SK-N-SH (cell line): ENCODE results near the gene SERPINC1. TPM values are rescaled to one million over a fixed set of nuclear protein-coding genes. Genes with fewer than 3 reads are reported as not detected.

ENCODE experiments used
- CTCF ChIA-PET: fragments of 300-600, 350-600 bp; formaldehyde crosslinking; extraction: SDS; loops from one replicate; lab custom pipeline; 2021; lab: Yijun Ruan, JAX
- POLR2A ChIA-PET: fragments of 350-600 bp; sonication (Branson Sonifier 250); formaldehyde crosslinking; extraction: SDS; loops from one replicate; lab custom pipeline; 2020; ENCODE audit warnings: antibody characterized with exemption, inconsistent platforms; lab: Yijun Ruan, JAX
- DNase-seq: peaks from one replicate; pipeline ENCODE4 v3.0.0; 2012
- H2AFZ ChIP-seq: fragments of 200-600 bp; sonication (generic); 2 replicates; pipeline ENCODE4 v1.8.1; 2016; ENCODE audit warnings: antibody characterized with exemption, mild to moderate bottlenecking, low read depth
- H3F3A ChIP-seq: fragments of 200-600 bp; sonication (generic); replicated peaks from 2 replicates; pipeline ENCODE3; 2016; ENCODE audit warnings: antibody characterized with exemption, mild to moderate bottlenecking; ENCODE audit not compliant: insufficient read depth
- H3K27ac ChIP-seq, 2 experiments: fragments of 200-500 bp in 1 of 2; fragments of 200-600 bp in 1 of 2; sonication (Bioruptor generic) in 1 of 2; sonication (generic), shearing (Covaris generic) in 1 of 2; 2 replicates each; pipeline versions ENCODE4 v1.5.1 to v1.6.1; 2014 to 2016; ENCODE audit warnings: low read depth in 2 of 2, inconsistent platforms in 1 of 2, low read length in 1 of 2, mild to moderate bottlenecking in 1 of 2, mixed read lengths in 1 of 2
- H3K27me3 ChIP-seq: fragments of 200-600 bp; sonication (generic), shearing (Covaris generic); 2 replicates; pipeline ENCODE4 v1.6.1; 2016; ENCODE audit warnings: mixed run types; ENCODE audit not compliant: insufficient read depth
- H3K36me3 ChIP-seq, 2 experiments: fragments of 200-500 bp in 1 of 2; fragments of 200-600 bp in 1 of 2; sonication (Bioruptor generic) in 1 of 2; sonication (generic) in 1 of 2; replicated peaks in 1 of 2; 2 replicates each; pipeline versions ENCODE3 to v1.5.1; 2014 to 2016; ENCODE audit warnings: low read length in 1 of 2, mild to moderate bottlenecking in 1 of 2; ENCODE audit not compliant: insufficient read depth in 2 of 2, control insufficient read depth in 1 of 2
- H3K4me1 ChIP-seq, 2 experiments: fragments of 200-500 bp in 1 of 2; fragments of 200-600 bp in 1 of 2; sonication (Bioruptor generic) in 1 of 2; sonication (generic), shearing (Covaris generic) in 1 of 2; 2 replicates each; pipeline versions ENCODE4 v1.5.1 to v1.6.1; 2014 to 2016; ENCODE audit warnings: low read depth in 1 of 2, low read length in 1 of 2, mixed run types in 1 of 2; ENCODE audit not compliant: insufficient read depth in 2 of 2, control insufficient read depth in 1 of 2
- H3K4me2 ChIP-seq: fragments of 200-600 bp; sonication (generic), shearing (Covaris generic); 2 replicates; pipeline ENCODE4 v1.6.1; 2017; ENCODE audit warnings: mixed run types
- H3K4me3 ChIP-seq, 2 experiments: fragments of 200-500 bp in 1 of 2; fragments of 200-600 bp in 1 of 2; sonication (Bioruptor generic) in 1 of 2; sonication (generic), shearing (Covaris generic) in 1 of 2; 2 replicates each; pipeline versions ENCODE4 v1.5.1 to v1.8.1; 2014 to 2016; ENCODE audit warnings: low read depth in 2 of 2, inconsistent platforms in 1 of 2, low read length in 1 of 2, mild to moderate bottlenecking in 1 of 2, mixed read lengths in 1 of 2, moderate library complexity in 1 of 2
- H3K79me2 ChIP-seq: fragments of 200-600 bp; sonication (generic); 2 replicates; pipeline ENCODE4 v1.8.1; 2017; ENCODE audit warnings: mild to moderate bottlenecking; ENCODE audit not compliant: insufficient read depth
- H3K9ac ChIP-seq: fragments of 200-600 bp; sonication (generic); 2 replicates; pipeline ENCODE4 v1.6.1; 2017; ENCODE audit warnings: mixed run types
- H3K9me2 ChIP-seq: fragments of 200-600 bp; sonication (generic); 2 replicates; pipeline ENCODE4 v1.6.1; 2017; ENCODE audit warnings: mixed run types
- H3K9me3 ChIP-seq: fragments of 200-600 bp; sonication (generic); 2 replicates; pipeline ENCODE4 v1.6.1; 2017; ENCODE audit warnings: mixed run types, mild to moderate bottlenecking, moderate library complexity
- H4K20me1 ChIP-seq: fragments of 200-600 bp; sonication (generic); 2 replicates; pipeline ENCODE4 v1.6.1; 2017; ENCODE audit warnings: mild to moderate bottlenecking, mixed run types; ENCODE audit not compliant: insufficient read depth
- CHD2 ChIP-seq: fragments of 150-350 bp; IDR thresholded peaks from 2 replicates; pipeline ENCODE4 v1.6.1; 2018; ENCODE audit warnings: low read length; ENCODE audit not compliant: partially characterized antibody
- FOXM1 ChIP-seq: IDR thresholded peaks from 2 replicates; pipeline ENCODE4 v1.4.0; 2012; ENCODE audit warnings: low read depth, mild to moderate bottlenecking
- GABPA ChIP-seq: IDR thresholded peaks from 2 replicates; pipeline ENCODE4 v1.4.0; 2012; ENCODE audit warnings: low read depth, mild to moderate bottlenecking
- GATA2 ChIP-seq: sonication (generic); formaldehyde crosslinking; IDR thresholded peaks from 2 replicates; pipeline ENCODE4 v1.5.0; 2020; ENCODE audit warnings: mild to moderate bottlenecking, missing genetic modification reagents
- JUND ChIP-seq: IDR thresholded peaks from 2 replicates; pipeline ENCODE4 v1.4.0; 2012
- PBX3 ChIP-seq: IDR thresholded peaks from 2 replicates; pipeline ENCODE4; 2012
- RCOR1 ChIP-seq: fragments of 150-350 bp; IDR thresholded peaks from 2 replicates; pipeline ENCODE4 v1.6.1; 2017; ENCODE audit warnings: antibody characterized with exemption, low read length
- RFX5 ChIP-seq: IDR thresholded peaks from 2 replicates; pipeline ENCODE4 v1.6.1; 2012; ENCODE audit warnings: mild to moderate bottlenecking, improper control_type of control experiment, low read length
- TCF12 ChIP-seq: IDR thresholded peaks from 2 replicates; pipeline ENCODE4 v1.4.0; 2012
- TEAD4 ChIP-seq: IDR thresholded peaks from 2 replicates; pipeline ENCODE4 v1.4.0; 2012; ENCODE audit warnings: mild to moderate bottlenecking, borderline replicate concordance; ENCODE audit not compliant: insufficient read depth
- YY1 ChIP-seq: IDR thresholded peaks from 2 replicates; pipeline ENCODE4 v1.4.0; 2012; ENCODE audit warnings: low read depth, mild to moderate bottlenecking
- WGBS: methylation state at CpG from one replicate; pipeline ENCODE4 v1.1.6; 2017; ENCODE audit warnings: low lambda C conversion rate; 5-methylcytosine and 5-hydroxymethylcytosine counted together
- polyA plus RNA-seq, 3 experiments: library from polyadenylated mRNA; depleted of rRNA; stranded (reverse); fragments of >200 nt; gene quantifications; 2 replicates each; pipeline ENCODE4 v1.2.3, GENCODE V29; 2012
- TF ChIP-seq, protein P1 (sequence below): IDR thresholded peaks from 2 replicates; pipeline ENCODE4 v1.4.0; 2012; ENCODE audit warnings: low read depth, borderline replicate concordance
- TF ChIP-seq, protein P2 (sequence below): IDR thresholded peaks from 2 replicates; pipeline ENCODE4 v1.6.1; 2012; ENCODE audit warnings: mild to moderate bottlenecking, low read depth, low read length, moderate library complexity
- TF ChIP-seq, protein P3 (sequence below): fragments of 200-600 bp; sonication (generic); IDR thresholded peaks from 2 replicates; pipeline ENCODE4 v1.6.1; 2017; ENCODE audit warnings: antibody characterized with exemption, mild to moderate bottlenecking, moderate library complexity

The SERPINC1 gene
- polyA plus RNA-seq, 1 of the 3 experiments (the other 2 are of a cell fraction): 0.08 TPM

DNA sequence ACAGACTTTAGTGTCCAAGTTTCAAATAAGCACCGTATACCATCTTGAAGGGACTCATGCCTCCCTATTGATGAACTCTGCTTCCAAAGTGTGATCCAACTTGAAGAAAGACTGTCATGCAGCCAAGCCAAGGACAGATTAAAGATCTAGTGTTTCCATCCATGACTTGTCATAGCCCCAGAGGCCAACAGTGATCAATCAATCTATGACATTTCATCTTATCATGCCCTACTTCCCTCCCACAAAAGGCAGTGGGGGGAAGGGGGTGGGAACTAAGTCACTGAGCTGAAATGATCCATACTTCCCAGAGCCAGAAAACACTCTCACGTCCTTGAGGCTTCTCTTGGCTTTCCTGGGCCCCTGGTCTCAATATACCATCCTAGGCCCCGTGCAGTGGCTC, 4.0 kb downstream of the SERPINC1 start:
- Histone ChIP-seq H3K9me2 (no peaks in the 10 kb centered on the region), H3K79me2 (no peaks in the 10 kb centered on the region), H3K27me3 (no peaks in the 10 kb centered on the region), H3K27ac (no peak overlapping the region), H2AFZ (no peak overlapping the region), H3K9ac (no peak overlapping the region), H3K4me1 (no peaks in the 10 kb centered on the region), H3K4me2 (no peak overlapping the region), H4K20me1 (no peaks in the 10 kb centered on the region), H3K4me3 (no peak overlapping the region), H3F3A (no peaks in the 10 kb centered on the region), H3K9me3 (no peaks in the 10 kb centered on the region), H3K36me3 (no peaks in the 10 kb centered on the region)
- ChIA-PET POLR2A (no interaction called here), CTCF (interaction anchor here (0.9 to 1.0 kb wide), 2 partner anchors 10 to 50 kb away, joined by 3 read pairs; no protein-coding TSS in a partner anchor)
- no peak for DNase-seq
- WGBS: 63% methylated on average over 3 of the region's 3 CpGs
- no peak for TF ChIP-seq GABPA
- no peak for TF ChIP-seq PBX3

DNA sequence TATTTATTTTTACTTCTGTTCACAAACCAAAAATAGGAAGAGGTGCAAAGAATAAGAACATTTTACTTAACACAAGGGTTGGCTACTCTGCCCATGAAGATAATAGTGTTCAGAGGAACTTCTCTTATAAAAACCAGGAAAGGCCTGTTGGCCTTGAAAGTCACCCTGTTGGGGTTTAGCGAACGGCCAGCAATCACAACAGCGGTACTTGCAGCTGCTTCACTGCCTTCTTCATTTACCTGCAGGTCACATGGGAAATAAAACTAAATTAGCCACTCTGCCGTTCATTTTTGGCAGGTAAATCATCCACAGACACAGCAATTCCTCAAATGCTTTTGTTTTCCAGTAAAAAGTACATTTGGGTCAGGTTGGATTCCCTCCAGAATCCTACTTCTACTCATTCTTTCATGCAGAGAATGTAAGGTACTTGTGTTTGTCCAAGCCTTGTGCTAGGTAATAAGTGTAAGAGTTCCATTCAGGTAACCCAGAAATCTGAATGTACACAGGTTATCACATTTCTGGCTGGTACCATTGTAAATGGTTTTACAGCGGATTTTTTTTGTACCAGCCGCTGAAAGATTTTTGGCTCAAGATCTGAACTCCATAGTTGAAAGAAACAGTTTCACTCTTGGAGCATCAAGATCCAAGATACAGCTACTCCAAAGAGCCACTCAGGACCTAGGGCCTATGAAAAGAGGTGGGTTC, 13.1 kb downstream of the SERPINC1 start:
- 88% methylated on average over 6 of the region's 6 CpGs for WGBS
- Histone ChIP-seq H3K4me2 (no peak overlapping the region), H3K4me3 (no peak overlapping the region), H3F3A (no peaks in the 10 kb centered on the region), H3K79me2 (no peaks in the 10 kb centered on the region), H3K4me1 (no peaks in the 10 kb centered on the region), H3K9me3 (no peaks in the 10 kb centered on the region), H4K20me1 (no peaks in the 10 kb centered on the region), H3K27me3 (no peaks in the 10 kb centered on the region), H3K9me2 (no peaks in the 10 kb centered on the region), H2AFZ (no peak overlapping the region), H3K36me3 (no peaks in the 10 kb centered on the region), H3K9ac (no peak overlapping the region), H3K27ac (no peak overlapping the region)
- ChIA-PET POLR2A (no interaction called here), CTCF (no interaction called here)
- no peak for DNase-seq
- TF ChIP-seq YY1 (no peak), RCOR1 (no peak)

- no peaks in the 10 kb centered on the region for H3K9me2 ChIP-seq
- 78% methylated on average over 3 of the region's 3 CpGs for WGBS
- no peaks in the 10 kb centered on the region for H3K36me3 ChIP-seq
- ChIA-PET CTCF (no interaction called here), POLR2A (no interaction called here)
- H3K9me3 ChIP-seq: no peaks in the 10 kb centered on the region
- no peak overlapping the region for H3K9ac ChIP-seq
- DNase-seq: no peak
- no peaks in the 10 kb centered on the region for H3F3A ChIP-seq
- H3K4me1 ChIP-seq: no peaks in the 10 kb centered on the region
- no peak overlapping the region for H3K4me3 ChIP-seq
- no peak overlapping the region for H3K27ac ChIP-seq
- H2AFZ ChIP-seq: no peak overlapping the region
- no peak overlapping the region for H3K4me2 ChIP-seq
- TF ChIP-seq GABPA (no peak), RFX5 (no peak), CHD2 (no peak), FOXM1 (no peak), GATA2 (CRISPR knock-in tag) (no peak), JUND (no peak), TCF12 (no peak), TEAD4 (no peak)
- TF ChIP-seq, protein P1, sequence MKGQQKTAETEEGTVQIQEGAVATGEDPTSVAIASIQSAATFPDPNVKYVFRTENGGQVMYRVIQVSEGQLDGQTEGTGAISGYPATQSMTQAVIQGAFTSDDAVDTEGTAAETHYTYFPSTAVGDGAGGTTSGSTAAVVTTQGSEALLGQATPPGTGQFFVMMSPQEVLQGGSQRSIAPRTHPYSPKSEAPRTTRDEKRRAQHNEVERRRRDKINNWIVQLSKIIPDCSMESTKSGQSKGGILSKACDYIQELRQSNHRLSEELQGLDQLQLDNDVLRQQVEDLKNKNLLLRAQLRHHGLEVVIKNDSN: no peak
- TF ChIP-seq, protein P2, sequence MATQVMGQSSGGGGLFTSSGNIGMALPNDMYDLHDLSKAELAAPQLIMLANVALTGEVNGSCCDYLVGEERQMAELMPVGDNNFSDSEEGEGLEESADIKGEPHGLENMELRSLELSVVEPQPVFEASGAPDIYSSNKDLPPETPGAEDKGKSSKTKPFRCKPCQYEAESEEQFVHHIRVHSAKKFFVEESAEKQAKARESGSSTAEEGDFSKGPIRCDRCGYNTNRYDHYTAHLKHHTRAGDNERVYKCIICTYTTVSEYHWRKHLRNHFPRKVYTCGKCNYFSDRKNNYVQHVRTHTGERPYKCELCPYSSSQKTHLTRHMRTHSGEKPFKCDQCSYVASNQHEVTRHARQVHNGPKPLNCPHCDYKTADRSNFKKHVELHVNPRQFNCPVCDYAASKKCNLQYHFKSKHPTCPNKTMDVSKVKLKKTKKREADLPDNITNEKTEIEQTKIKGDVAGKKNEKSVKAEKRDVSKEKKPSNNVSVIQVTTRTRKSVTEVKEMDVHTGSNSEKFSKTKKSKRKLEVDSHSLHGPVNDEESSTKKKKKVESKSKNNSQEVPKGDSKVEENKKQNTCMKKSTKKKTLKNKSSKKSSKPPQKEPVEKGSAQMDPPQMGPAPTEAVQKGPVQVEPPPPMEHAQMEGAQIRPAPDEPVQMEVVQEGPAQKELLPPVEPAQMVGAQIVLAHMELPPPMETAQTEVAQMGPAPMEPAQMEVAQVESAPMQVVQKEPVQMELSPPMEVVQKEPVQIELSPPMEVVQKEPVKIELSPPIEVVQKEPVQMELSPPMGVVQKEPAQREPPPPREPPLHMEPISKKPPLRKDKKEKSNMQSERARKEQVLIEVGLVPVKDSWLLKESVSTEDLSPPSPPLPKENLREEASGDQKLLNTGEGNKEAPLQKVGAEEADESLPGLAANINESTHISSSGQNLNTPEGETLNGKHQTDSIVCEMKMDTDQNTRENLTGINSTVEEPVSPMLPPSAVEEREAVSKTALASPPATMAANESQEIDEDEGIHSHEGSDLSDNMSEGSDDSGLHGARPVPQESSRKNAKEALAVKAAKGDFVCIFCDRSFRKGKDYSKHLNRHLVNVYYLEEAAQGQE: no peak
- TF ChIP-seq, protein P3, sequence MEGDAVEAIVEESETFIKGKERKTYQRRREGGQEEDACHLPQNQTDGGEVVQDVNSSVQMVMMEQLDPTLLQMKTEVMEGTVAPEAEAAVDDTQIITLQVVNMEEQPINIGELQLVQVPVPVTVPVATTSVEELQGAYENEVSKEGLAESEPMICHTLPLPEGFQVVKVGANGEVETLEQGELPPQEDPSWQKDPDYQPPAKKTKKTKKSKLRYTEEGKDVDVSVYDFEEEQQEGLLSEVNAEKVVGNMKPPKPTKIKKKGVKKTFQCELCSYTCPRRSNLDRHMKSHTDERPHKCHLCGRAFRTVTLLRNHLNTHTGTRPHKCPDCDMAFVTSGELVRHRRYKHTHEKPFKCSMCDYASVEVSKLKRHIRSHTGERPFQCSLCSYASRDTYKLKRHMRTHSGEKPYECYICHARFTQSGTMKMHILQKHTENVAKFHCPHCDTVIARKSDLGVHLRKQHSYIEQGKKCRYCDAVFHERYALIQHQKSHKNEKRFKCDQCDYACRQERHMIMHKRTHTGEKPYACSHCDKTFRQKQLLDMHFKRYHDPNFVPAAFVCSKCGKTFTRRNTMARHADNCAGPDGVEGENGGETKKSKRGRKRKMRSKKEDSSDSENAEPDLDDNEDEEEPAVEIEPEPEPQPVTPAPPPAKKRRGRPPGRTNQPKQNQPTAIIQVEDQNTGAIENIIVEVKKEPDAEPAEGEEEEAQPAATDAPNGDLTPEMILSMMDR: no peak
- TF ChIP-seq, all 33 proteins: peak for 0
- Histone ChIP-seq H4K20me1 (no peaks in the 10 kb centered on the region), H3K79me2 (no peaks in the 10 kb centered on the region), H3K27me3 (no peaks in the 10 kb centered on the region)
Measured at GRCh38 chr1:173900992-173901391, 16.1 kb downstream of the SERPINC1 start.
